Superior temporal gyrus (tissue), 1 donor: Measurements from ENCODE around the gene TLE2.
"Not testable (repeated sequence)": the region's sequence is repeated elsewhere in the genome, so short reads cannot be mapped to it uniquely, and the experiment has no call there.

Source experiments
- DNase-seq: peaks from one replicate; pipeline ENCODE4 v3.0.0-alpha.2; 2016; ENCODE audit errors: extremely low spot score

TLE2 gene

DNA sequence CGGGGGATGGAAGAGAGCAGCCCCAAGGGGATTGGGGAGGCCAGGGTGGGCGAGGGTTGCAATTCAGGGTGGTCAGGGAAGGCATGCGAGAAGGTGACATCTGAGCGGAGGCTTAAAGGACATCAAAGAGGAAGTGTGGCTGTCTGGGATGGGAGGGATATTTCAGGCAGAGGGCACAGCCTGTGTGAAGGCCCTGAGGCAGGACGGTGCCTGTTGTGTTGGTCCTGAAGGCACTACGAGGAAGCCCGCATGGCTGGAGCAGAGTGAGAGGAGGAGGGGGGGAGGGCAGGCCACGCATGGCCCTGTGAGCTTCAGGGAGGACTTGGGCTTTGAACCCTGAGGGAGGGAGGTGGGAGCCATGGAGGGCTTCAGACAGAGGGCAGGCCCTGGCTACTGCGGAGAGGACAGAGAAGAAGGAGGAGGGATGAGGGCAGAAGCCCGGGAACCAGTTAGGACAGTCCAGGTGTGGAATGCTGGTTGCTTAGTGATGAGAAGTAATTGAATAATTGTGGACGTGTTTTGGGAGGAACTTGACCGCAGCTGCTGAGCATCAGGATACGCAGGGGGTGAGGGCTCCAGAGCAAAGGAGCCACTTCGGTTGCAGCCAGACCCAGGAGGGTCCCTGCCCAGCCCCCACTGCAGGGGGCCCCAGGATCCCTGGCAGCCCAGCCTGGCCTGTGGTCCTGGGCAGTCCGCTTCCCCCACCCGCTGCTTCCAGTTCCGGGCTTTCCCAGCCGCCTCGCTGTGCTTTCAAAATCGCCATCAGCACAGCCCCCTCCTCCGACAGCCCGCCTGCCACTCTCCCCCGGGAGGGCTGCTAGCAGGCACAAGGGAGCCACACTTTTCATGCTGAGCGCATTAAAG lies 45.5 kb downstream of the TLE2 start:
- peak; percentile 29 for DNase-seq

DNA sequence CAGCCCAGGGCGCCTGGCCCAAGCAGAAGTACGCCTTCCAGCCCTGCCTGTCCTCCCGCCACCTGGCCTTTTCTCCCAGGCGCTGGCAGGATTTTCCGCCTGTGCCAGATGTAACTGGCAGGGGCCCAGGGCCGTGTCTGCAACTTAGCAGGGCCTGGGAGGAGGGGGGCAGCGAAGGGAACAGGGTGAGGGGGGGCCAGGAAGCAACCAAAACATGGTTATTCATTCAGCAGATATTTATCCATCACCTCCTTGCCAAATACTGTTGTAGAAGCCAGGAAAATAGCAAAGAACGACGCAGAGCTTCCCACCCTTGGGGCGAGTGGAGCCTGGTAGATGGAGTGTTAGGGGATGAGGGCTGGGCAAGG lies 46.1 kb downstream of the TLE2 start:
- peak; percentile 35 for DNase-seq

DNA sequence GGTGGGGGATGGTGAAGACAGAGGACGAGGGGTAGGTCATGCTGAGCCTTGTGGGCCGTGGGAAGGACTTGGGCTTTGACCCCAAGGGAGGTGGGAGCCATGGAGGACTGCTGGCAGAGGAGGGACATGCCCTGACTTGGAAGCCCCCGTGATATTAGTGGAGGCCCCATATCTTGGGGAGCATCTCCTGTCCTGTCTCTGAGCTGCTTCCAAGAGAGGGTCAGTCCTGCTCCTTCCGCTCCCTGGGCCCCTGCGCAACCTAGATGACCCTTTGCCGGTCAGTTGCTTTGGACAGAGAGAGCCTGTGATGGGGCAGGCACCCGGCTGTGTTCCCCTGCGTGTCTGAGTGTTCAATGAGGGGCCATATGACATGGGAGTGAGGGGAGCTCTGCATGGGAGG lies 46.5 kb downstream of the TLE2 start:
- no peak for DNase-seq

DNA sequence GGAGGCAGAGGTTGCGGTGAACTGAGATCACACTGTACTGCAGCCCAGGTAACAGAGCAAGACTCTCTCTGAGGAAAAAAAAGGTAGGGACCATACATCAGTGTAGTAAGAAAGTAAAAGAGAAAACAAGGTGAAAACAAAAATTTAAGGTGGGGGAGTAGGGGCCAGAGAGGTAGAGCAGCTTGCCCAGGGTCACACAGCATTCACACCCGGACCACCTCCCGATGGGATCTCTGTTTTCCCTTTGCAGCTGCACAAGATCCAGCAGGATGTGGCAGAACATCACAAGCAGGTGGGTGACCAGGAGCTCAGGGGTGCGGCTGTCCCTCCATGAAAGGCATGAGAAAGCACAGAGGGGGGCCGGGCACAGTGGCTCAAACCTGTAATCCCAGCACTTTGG lies 47.2 kb downstream of the TLE2 start:
- DNase-seq: no peak

DNA sequence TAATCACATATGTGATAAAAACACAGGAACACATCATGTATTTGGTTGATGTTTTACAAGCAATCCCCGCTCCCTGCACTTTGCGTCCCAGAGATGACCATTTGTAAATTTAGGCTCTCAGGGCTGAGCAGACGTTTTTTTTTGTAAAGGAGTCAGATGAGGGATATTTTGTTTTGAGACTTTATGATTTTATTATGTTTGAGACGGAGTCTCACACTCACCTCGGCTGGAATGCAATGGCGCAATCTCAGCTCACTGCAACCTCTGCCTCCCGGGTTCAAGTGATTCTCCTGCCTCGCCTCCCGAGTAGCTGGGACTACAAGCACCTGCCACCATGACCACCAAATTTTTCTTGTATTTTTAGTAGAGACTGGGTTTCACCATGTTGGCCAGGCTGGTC lies 50.3 kb downstream of the TLE2 start:
- DNase-seq: no peak

DNA sequence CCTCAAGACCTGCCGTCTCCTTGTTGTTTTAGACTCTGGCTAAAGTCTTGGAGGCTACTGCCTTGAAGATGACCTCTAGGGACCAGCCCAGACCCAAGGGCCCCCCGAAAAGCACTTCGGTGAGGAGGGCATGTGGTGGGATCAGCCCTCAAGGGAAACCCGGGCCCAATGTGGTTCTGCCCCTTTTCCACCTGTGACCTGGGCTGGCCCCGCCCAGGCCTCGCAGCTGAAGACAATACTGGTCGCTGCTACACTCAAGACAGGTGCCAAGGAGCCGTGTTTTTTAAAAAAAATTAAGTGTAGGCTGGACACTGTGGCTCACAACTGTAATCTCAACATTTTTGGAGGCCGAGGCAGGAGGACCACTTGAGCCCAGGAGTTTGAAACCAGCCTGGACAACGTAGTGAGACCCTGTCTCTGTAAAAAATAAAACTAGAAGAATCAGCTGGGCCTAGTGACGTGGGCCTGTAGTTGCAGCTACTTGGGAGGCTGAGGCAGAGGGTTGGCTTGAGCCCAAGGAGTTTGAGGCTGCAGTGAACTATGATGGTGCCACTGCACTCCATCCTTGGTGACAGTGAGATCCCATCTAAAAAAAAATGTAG lies 50.8 kb downstream of the TLE2 start:
- no peak for DNase-seq

DNA sequence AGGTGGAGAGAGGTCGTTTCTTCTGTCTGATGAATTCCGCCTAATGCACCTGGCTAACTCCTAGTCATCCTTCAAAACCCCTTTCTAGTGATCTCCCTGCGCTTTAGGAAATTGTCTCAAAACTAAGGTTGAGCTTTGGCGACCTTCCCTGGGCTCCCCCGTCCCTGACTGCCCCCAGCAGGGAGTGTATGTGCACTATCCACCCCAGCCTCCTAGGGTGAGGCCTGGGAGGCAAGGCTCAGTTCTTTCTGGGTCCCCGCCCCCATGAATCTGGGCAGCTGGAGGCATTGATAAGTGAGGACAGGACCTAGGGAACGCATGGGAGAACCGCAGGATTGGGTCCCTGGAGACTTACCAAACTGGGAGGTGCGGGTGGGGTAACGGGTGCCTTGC lies 51.3 kb downstream of the TLE2 start:
- no peak for DNase-seq

DNA sequence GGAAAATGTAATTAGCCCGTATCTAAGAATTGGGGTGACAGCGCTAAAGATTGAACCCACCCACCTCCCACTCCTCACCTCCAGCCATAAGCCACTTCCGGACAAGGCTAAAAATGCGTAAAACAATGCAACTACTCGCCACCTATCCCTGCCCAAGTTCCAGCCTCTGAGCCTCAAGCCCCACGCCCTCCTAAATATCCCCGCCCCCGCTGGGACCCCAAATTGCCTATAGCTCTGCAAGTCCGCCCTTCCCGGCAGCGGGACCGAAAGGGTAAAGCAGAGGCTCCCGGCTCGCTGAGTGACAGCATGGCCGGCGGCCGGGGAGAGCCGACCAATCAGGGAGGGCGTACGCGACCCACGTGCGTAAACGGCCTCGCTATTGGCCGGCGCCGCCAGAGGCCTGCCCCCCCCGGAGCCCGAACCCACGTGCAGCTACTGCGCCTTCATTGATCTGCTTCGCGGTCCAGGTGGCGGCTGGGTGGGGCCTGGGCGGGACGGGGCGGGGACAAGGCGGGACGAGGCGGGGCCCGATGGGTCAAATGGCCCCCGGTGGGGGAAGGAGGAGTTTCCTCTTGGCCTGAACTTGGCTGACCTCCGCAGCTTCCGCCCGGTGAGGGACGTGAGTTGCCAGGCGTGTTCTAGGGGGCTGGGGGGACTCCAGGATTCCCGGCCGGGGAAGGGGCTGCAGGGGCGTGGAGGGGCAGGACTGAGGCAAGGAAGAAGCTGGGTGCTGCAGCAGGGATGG lies 51.9 kb downstream of the TLE2 start, which contains the start of gene TLE6:
Gene TLE6, plus strand, starts transcription at position 564 of the 745 bp plus-strand sequence. CDS start 670 bp downstream, outside the sequence.
- DNase-seq: peak; percentile 93

DNA sequence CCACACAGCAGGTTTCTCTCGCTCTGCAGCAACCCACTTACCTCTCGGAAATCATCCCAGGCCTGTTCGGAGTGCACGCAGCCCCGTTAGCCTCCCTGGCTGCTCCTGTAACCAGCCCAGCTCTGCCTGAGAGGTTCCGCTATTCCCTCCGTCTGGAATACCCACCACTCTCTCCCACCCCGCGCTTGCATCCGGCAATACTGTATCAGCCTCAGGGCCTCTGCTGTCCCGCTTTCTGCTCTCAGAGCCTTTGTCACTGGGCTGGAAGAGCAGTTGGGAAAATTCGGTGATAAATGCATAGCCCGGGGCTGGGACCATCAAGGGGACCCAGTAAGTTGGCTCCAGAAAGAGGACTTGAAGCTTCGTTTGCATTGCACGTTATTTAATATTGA lies 52.5 kb downstream of the TLE2 start:
- no peak for DNase-seq

DNA sequence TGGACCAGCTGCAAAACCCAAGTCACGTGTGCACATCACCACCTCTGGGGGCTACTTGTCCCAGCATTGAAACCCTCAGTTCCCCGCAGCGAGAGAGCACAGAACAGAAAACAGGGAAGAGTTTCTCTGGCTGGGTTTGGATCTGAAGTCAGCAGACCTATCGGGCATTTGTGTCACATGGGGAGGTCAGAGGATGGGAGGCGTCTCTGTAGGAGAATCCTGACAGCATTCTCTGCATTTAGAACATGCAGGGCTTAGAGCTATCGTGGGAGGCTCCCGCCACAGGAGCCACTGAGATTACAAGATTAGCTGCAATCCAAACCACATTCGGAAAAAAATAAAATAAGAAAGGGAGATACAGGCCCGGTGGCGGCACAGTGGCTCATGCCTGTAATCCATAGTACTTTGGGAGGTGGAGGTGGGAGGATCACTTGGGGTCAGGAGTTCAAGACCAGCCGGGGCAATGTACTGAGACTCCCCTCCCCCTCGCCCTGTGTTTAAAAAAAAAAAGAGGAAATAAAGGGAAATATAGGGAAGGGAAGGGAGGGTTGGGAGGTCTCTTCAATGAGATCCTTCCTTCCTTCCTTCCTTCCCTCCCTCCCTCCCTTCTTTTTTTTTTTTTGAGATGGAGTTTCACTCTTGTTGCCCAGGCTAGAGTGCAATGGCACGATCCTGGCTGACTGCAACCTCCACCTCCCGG lies 54.6 kb downstream of the TLE2 start:
- peak; percentile 10 for DNase-seq

DNA sequence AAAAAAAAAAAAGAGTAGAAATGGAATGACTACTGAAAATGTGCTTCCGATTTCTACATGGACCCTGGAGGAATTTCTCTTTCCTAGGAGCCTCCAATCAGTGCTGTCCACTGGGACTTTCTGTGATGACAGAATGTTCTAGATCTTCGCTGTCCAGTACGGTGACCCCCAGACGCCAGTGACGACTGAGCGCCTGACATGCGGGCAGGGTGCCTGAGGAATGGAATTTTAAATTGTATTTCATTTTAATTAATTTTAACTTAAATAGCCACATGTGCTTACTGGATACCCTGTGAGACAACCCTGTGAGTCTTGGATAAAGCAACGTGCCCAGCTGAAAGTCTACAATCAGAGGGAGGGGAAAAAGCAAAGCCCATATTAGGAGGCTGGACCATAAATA lies 55.9 kb downstream of the TLE2 start:
- no peak for DNase-seq

DNA sequence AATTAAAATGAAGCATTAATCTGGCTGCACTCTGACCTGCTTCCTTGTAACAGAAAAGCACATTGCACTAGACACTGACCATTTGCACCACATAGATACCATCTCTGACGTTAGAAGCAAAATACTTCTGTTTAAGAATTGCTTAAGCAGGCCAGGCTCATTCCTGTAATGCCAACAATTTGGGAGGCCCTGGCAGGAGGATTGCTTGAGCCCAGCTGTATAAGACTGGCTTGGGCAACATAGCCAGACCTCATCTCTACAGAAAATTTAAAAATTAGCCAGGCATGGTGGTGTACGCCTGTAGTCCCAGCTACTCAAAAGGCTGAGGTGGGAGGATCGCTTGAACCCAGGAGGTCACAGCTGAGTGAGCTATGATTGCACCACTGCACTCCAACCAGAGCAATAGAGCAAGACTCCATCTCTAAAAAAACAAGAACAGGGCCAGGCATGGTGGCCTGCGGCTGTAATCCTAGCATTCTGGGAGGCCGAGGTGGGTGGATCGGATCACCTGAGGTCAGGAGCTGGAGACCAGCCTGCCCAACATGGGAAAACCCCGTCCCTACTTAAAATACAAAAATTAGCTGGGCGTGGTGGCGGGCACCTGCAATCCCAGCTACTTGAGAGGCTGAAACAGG lies 58.8 kb downstream of the TLE2 start:
- no peak for DNase-seq

DNA sequence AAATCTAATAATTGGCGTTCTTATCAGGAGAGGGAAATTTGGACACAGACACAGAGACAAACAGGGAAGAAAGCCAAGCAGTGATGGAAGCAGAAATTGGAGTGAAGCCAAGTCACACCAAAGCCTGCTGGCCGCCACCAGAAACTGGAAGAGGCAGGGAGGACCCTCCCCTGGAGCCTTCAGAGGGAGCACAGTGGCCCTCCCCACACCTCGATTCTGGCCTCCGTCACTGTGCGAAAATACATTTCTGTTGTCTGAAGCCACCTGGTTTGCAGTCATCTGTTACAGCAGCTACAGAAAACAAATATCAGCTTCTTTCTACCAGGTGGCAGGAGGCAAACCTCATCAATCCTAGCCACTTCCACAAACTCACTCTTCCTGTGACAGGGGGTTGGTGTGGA lies 60.0 kb downstream of the TLE2 start:
- DNase-seq: no peak

DNA sequence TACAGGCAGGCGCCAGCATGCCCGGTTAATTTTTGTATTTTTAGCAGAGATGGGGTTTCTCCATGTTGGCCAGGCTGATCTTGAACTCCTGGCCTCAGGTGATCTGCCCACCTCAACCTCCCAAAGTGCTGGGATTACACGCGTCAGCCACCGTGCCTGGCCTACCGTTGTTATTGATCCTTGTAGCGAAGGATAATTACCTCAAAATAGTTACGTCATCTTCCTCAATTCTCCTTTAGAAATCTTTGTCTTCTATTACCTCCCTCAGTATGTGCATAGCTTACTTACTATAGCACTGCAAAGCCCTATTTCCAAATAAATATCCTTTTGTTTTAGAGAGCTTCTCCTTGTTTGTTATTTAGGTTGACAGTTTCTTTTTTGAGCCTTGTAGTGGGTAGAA lies 61.1 kb downstream of the TLE2 start:
- DNase-seq: no peak

DNA sequence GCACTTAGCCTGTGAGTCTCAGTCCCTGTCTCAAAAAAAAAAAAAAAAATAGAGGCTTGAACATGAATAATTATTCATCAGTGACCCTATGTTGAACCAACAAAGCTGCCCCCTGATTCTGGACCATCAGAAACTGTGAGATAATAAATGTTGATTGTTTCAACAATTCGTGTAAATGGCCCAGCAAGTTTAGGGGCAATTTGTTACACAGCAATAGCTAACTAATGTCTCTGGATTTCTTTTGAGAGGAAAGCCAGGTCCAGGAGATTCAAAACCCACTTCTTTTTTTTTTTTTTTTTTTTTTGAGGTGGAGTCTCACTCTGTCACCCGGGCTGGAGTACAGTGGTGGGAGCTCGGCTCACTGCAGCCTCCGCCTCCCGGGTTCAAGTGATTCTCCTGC lies 64.2 kb downstream of the TLE2 start:
- no peak for DNase-seq

DNA sequence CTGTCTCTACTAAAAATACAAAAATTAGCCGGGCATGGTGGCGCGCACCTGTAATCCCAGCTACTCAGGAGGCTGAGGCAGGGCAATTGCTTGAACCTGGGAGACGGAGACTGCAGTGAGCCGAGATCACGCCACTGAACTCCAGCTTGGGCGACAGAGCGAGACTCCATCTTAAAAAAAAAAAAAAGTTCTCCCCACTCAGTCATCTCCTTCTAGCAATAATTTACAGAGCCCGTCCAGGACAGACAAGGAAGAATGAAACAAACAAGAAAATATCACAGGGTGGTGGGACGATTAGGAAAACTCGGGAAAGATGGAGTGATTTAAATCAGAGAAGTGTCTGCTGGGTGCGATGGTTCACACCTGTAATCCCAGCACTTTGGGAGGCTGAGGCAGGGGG lies 65.4 kb downstream of the TLE2 start:
- not testable (repeated sequence) for DNase-seq

DNA sequence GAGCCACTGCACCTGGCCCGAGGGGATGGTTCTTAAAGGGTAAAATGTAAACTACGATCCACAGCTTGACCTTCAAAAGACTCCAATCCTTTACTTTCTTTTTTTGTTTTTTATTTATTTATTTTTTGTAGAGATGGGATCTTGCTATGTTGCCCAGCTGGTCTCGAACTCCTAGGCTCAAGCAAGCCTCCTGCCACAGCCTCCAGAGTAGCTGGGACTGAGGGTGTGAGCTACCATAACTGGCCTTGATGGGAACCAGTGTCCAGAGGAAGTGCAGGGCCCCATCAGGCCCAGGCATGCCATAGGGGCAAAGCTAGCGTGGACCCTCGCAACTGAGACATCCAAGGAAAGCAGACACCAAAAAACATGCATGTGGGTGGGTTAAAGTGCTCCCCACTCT lies 66.0 kb downstream of the TLE2 start:
- no peak for DNase-seq

DNA sequence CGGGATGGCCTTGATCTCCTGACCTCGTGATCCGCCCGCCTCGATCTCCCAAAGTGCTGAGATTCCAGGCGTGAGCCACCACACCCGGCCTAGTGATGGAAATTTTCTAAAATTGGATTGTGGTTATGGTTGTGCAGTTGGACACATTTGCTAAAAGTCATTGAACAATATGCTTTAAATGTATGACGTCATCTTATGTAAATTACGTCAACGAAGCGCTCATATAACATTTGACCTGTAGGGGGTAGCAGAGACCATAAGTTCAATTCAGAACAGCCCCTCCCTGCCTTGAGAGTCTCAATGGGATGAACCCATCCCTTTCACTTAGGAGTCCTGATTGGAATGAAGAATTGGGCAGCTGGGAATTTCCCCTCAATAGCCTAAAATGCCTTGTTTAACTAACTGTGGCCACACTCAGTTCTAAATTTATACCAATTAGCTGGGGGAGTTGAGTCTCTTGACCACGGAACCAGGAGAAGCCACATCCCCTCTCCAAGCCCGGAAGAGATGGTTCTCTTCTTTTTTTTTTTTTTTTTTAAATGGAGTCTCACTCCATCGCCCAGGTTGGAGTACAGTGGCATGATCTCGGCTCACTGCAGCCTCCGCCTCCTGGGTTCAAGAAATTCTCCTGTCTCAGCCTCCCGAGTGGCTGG lies 66.9 kb downstream of the TLE2 start:
- peak; percentile 93 for DNase-seq

DNA sequence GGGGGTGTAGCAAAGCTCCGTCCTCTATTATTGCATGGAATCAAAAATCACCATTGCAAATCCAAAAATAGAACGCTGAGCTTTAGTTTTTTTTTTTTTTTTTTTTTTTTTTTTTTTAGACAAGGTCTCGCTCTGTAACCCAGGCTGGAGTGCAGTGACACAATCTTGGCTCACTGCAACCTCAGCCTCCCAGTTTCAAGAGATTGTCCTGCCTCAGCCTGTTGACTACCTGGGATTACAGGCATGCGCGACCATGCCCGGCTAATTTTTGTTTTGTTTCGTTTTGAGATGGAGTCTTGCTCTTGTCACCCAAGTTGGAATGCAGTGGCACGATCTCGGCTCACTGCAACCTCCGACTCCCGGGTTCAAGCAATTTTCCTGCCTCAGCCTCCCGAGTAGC lies 69.0 kb downstream of the TLE2 start:
- no peak for DNase-seq

DNA sequence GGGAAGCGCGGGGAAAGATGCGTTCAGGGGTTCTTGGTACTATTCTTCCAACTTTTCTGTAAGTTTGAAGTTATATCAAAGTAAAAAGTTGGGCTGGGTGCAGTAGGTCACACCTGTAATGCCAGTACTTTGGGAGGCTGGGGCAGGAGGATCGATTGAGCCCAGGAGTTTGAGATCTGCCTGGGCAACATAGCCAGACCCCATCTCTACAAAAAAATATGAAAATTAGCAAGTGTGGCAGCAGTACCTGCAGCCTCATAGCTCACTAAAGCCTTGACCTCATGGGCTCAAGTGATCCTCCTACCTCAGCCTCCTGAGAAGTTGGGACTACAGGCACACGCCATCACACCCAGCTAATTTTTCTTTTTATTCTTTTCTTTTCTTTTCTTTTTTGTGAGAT lies 71.9 kb downstream of the TLE2 start:
- DNase-seq: no peak

DNA sequence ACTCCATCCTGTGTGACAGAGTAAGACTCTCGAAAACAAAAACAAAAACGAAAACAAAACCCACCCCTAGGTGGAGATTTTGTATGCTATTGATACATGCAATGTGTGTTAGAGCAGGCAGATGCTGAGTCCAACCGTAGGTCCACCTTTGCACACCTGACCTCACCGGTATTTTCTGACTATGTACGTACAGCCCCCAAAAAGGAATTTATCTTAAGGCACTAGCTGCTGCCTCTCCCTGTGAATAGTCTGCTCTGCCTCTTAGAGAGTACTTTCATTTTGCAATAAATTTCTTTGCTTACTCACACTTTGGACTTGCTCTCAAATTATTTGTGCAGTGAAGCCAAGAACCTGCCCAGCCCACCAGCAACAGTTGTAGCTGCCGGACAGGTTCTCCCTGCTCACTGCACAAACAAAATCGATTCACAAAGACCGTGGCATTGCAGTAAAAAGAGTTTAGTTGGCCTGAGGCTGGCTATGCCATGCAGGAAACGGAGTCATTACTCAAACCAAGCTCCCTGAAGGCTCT lies 76.1 kb downstream of the TLE2 start:
- no peak for DNase-seq
